Stimulated activated CD4-positive, alpha-beta T cell treated with anti-CD3 and anti-CD28 coated beads, Interleukin-4, amount 100 ng/mL, for 24 hours (primary cell): Measurements from ENCODE around the gene ARFGAP1.
"Not testable (repeated sequence)": the region's sequence is repeated elsewhere in the genome, so short reads cannot be mapped to it uniquely, and the experiment has no call there.

Source experiments
- DNase-seq: peaks from one replicate; pipeline ENCODE4 v3.0.0-alpha.2; 2020

ARFGAP1 gene

GRCh38 chr20:63293456-63293855 is 20.8 kb downstream of the ARFGAP1 start:
- no peak for DNase-seq

- no peak for DNase-seq
Observed at GRCh38 chr20:63293871-63294535, 21.4 kb downstream of the ARFGAP1 start.

DNA sequence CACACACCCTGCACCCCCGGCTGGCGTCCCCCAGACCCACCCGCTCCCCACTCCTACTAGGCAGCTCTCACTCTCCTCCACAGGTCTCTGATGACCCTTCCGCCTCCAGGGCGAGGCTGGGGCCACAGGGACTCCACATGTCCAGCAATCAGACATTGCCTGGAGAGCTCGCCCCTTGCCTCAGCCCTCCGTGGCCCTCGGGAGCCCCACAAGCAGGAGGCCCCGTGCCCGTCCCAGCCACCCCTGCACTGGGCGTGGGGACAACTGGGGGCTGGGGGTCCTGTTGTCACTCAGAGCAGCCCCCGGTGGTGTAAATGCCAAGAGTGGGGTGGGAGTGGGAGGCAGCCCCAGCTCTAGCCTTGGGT is 21.9 kb downstream of the ARFGAP1 start:
- DNase-seq: no peak

- DNase-seq: no peak
Observed at GRCh38 chr20:63295018-63295417, 22.4 kb downstream of the ARFGAP1 start.

DNA sequence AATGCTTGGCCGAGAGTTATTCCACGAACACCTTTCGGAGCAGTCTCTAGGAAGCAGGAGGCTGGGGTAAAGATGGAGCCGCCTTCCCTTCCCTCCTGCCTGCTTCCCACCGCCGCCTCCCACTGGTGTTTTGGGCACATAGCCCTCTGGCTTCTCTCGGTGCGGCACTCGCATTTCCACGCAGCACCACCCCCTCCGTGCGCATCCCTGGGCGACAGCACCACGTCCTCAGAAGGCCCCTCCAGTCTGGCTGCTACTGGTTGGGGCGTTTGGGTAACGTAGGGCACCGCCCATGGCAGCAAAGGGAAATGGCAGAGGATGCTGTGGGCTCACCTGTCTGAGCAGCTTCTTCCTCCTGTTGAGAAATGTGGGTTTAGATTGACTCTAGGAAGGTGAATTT is 22.8 kb downstream of the ARFGAP1 start:
- DNase-seq: no peak

- no peak for DNase-seq
Observed at GRCh38 chr20:63295846-63296245, 23.2 kb downstream of the ARFGAP1 start.

GRCh38 chr20:63296531-63297299 is 24.1 kb downstream of the ARFGAP1 start:
- DNase-seq: no peak

DNA sequence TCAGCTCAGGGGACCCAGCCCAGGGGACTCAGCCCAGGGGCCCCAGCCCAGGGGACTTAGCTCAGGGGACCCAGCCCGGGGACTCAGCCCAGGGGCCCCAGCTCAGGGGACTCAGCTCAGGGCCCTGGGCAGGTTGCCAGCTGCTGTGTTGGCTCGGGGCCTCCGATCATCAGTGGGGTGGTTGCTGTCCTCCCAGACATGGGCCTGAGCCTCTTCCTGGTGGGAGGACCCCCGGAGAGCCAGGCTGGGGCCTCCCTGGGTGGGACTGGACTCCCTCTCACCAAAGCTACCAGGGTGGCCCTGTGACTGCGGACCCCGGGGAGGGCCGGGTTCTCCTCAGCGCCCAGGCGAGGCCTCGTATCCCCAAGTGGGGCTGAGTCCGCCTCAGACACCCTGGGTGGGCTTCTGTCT is 24.8 kb downstream of the ARFGAP1 start:
- DNase-seq: no peak

GRCh38 chr20:63297796-63298572 is 25.4 kb downstream of the ARFGAP1 start:
- DNase-seq: no peak

DNA sequence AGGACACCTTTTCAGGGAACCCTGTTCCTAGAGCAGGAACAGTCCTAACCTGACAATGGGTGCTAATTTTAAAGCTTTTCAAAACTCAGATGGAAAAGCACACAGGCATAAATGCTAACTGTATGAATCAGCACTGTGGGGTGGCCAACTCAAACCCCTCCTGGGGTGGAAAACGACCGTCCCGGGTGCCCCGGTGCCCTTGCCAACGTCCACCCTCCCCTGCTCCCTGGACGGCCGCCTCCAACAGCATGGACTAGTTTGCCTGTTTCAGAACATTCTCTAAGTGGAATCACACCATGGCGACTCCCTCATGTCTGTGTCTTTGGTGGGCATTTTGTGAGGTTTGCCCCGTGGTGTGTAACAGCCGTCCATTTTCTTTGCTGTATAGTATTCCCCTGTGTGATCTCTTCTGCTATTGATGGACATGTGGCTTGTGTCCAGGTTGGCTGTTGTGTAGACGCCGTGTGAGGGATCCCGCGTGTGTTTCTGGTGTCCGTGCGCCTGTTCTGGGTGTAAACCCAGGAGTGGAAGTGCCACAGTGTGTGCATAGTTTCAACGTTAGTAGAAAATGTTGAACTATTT is 26.2 kb downstream of the ARFGAP1 start:
- no peak for DNase-seq

DNA sequence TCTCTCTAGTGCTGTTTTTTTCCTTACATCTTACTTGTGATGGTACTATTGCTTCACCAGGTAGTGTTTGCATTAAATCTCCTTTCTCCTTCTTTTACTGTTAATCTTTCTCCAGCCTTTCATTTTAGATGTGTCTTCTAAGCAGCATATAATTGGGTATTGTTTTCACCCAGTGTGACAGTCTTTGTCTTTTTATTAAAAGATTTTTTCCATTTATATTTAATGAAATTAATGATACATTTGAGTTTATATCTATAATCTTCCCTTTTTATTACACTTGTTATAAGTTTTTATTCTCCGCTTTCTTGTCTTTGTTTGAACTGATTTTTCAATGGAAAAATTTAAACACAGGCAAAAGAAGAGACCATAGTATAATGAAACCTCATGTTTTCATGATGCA is 29.1 kb downstream of the ARFGAP1 start:
- no peak for DNase-seq

DNA sequence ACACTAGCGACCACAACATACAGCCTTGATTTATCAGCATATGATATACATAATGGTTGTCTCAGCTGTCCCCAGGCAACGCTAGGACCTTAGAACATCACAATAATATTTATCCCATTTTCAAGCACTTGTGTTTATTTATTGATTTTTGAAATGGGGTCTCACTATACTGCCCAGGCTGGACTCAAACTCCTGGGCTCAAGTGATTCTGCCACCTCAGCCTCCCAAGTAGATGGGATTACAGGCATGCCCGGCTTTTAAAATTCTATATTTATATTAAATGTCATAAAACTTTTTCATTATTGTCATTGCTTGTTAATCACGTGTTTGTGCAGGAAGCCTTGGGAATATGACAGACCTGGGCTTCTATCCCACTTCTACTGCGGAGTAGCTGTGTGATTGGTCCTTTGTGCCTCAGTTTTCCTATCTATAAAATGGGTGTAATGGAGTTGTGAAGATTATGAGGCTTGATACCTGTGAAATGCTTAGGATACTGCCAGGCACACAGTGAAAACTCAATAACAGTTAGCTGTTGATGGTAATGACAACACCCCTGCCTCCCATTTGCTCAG is 30.6 kb downstream of the ARFGAP1 start:
- DNase-seq: no peak

DNA sequence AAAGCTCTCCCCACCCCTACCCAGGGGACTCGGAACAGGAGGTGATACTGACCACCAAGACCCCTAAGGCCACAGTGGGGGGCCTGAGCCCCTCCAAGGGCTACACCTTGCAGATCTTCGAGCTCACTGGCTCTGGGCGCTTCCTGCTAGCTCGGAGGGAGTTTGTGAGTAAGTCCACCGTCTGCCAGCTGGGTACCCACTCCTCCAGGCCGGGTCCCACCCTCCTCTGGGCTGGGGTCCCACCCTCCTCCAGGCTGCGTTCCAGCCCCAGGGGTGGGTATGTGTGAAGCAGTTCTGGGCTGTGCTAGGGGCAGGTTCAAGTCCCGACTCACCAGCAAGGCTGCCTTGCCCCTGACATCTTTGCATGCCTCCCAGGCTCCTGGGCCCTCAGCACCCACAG is 32.8 kb downstream of the ARFGAP1 start:
- DNase-seq: no peak

GRCh38 chr20:63305933-63306672 is 33.5 kb downstream of the ARFGAP1 start:
- DNase-seq: not testable (repeated sequence)

- DNase-seq: no peak
Observed at GRCh38 chr20:63306673-63307537, 34.3 kb downstream of the ARFGAP1 start.

- DNase-seq: no peak
Observed at GRCh38 chr20:63307538-63308217, 35.1 kb downstream of the ARFGAP1 start.

- no peak for DNase-seq
Observed at GRCh38 chr20:63308218-63308911, 35.8 kb downstream of the ARFGAP1 start.

GRCh38 chr20:63309261-63310071 is 36.9 kb downstream of the ARFGAP1 start:
- DNase-seq: peak; percentile 21
